Gastrocnemius medialis (tissue), 4 donors: ENCODE data around the gene ANKRD11. TPM values are rescaled to one million over a fixed set of nuclear protein-coding genes. Genes with fewer than 3 reads are reported as not detected.
A peak's percentile ranks its signal among the peaks of the same experiment; 100 is the strongest.

Source experiments
- ATAC-seq, 2 donors: fragments of 150-250 bp; one replicate each; pipeline ENCODE4 v1.9.1; 2016
- DNase-seq, 2 donors: peaks; one replicate each; pipeline ENCODE4 v3.0.0-alpha.2; 2019
- H3K27ac ChIP-seq, 4 donors: fragments of 200-600 bp; sonication (generic); 1 replicate in 1 of 4; 2 replicates in 3 of 4; pipeline ENCODE4 v1.5.1; 2016 to 2018; ENCODE audit warnings: mild to moderate bottlenecking in 2 of 4, moderate library complexity in 1 of 4
- H3K27me3 ChIP-seq, 3 donors: fragments of 200-600 bp; sonication (generic) in 2 of 3; 1 replicate in 1 of 3; 2 replicates in 2 of 3; pipeline versions ENCODE4 v1.5.1 to v1.6.0; 2016 to 2019; ENCODE audit warnings: mild to moderate bottlenecking in 1 of 3, moderate library complexity in 1 of 3
- H3K36me3 ChIP-seq, 2 donors: fragments of 200-600 bp; sonication (generic) in 1 of 2; one replicate each; pipeline ENCODE4 v1.5.1; 2017 to 2018
- H3K4me1 ChIP-seq, 2 donors: fragments of 200-600 bp; sonication (generic) in 1 of 2; one replicate each; pipeline ENCODE4 v1.5.1; 2016 to 2017; ENCODE audit warnings: mild to moderate bottlenecking in 2 of 2
- H3K4me3 ChIP-seq, 4 donors: fragments of 200-600 bp; sonication (generic) in 3 of 4; 1 replicate in 1 of 4; 2 replicates in 3 of 4; pipeline ENCODE4 v1.5.1; 2016 to 2019; ENCODE audit warnings: mild to moderate bottlenecking in 2 of 4
- H3K9me3 ChIP-seq, 3 donors: fragments of 200-600 bp; sonication (generic) in 2 of 3; 1 replicate in 1 of 3; 2 replicates in 2 of 3; pipeline ENCODE4 v1.5.1; 2016 to 2019
- CTCF ChIP-seq, 5 experiments: fragments of 450-650 bp in 3 of 5; fragments of 200-600 bp in 2 of 5; sonication (generic) in 2 of 5; IDR thresholded peaks in 4 of 5; conservative IDR thresholded peaks in 1 of 5; 1 replicate in 4 of 5; 2 replicates in 1 of 5; pipeline ENCODE4 v1.5.1; 2016 to 2019; ENCODE audit warnings: antibody characterized with exemption in 5 of 5, mild to moderate bottlenecking in 3 of 5, moderate library complexity in 3 of 5
- POLR2A ChIP-seq, 2 donors: fragments of 450-650 bp; IDR thresholded peaks; one replicate each; pipeline ENCODE4 v1.6.1; 2017; ENCODE audit warnings: antibody characterized with exemption in 2 of 2, mild to moderate bottlenecking in 2 of 2, moderate library complexity in 2 of 2
- in situ Hi-C, 4 donors: fragments of 200-750 bp; cut with MboI; loops; one replicate each; pipeline versions ENCODE4 v1.15.0 to v1.8.0; 2017; ENCODE audit warnings: low sequenced_read_pairs in 4 of 4
- intact Hi-C: fragments of 100-400 bp; cut with DNase I; formaldehyde crosslinking; loops from one replicate; pipeline ENCODE4 v1.15.1; 2023; ENCODE audit warnings: low total_unique reads
- total RNA-seq, 4 donors: library from RNA; depleted of rRNA; stranded (reverse); fragments of >200 nt; gene quantifications; one replicate each; pipeline versions ENCODE4 v1.1.0 to v1.2.3, GENCODE V29; 2016

The ANKRD11 gene
- total RNA-seq, 4 donors from 2014 or later = 26.0 to 77.0 (median 55.0) TPM

- in situ Hi-C loops = no loop called here
- Histone ChIP-seq H3K9me3 (no peaks in the 10 kb centered on the region), H3K27me3 (no peaks in the 10 kb centered on the region), H3K36me3 (peaks cover 0 to 3% of the 10 kb centered on the region in 2 donors), H3K27ac (no peak overlapping the region), H3K4me3 (no peak overlapping the region), H3K4me1 (peaks cover 20 to 33% of the 10 kb centered on the region in 2 donors)
- no peak for DNase-seq
- no peak for ATAC-seq
- TF ChIP-seq CTCF (IDR thresholded peaks at IDR 0.05 in 4 of 5, conservative IDR thresholded peaks at IDR 0.05 in 1 of 5) (no peak), POLR2A (IDR thresholded peaks at IDR 0.05) (no peak)
- intact Hi-C loops = no loop called here
These were observed 196.9 kb downstream of the ANKRD11 start for GRCh38 chr16:89293276-89294143.

GRCh38 chr16:89292443-89293078 is 197.8 kb downstream of the ANKRD11 start:
- H3K4me1 ChIP-seq = peaks cover 20 to 30% of the 10 kb centered on the region in 2 donors
- ATAC-seq (no peak), DNase-seq (no peak)
- in situ Hi-C loops (no loop called here), intact Hi-C loops (no loop called here)
- no peaks in the 10 kb centered on the region for H3K9me3 ChIP-seq
- H3K27ac ChIP-seq = peak overlapping the region in 2 of 4 donors; percentile 13 to 26
- TF ChIP-seq CTCF (IDR thresholded peaks at IDR 0.05 in 4 of 5, conservative IDR thresholded peaks at IDR 0.05 in 1 of 5) (no peak), POLR2A (IDR thresholded peaks at IDR 0.05) (no peak)
- peaks cover 0 to 12% of the 10 kb centered on the region in 2 donors for H3K36me3 ChIP-seq
- no peaks in the 10 kb centered on the region for H3K27me3 ChIP-seq
- no peak overlapping the region for H3K4me3 ChIP-seq

- H3K4me1 ChIP-seq = peaks cover 19 to 26% of the 10 kb centered on the region in 2 donors
- peak overlapping the region in 3 of 4 donors; percentile 18 to 27 (median 26) for H3K27ac ChIP-seq
- TF ChIP-seq CTCF (IDR thresholded peaks at IDR 0.05 in 4 of 5, conservative IDR thresholded peaks at IDR 0.05 in 1 of 5) (no peak), POLR2A (IDR thresholded peaks at IDR 0.05) (no peak)
- intact Hi-C loops = no loop called here
- no peaks in the 10 kb centered on the region for H3K27me3 ChIP-seq
- H3K36me3 ChIP-seq = peaks cover 0 to 16% of the 10 kb centered on the region in 2 donors
- DNase-seq (no peak), ATAC-seq (no peak)
- in situ Hi-C loops = no loop called here
- no peaks in the 10 kb centered on the region for H3K9me3 ChIP-seq
- H3K4me3 ChIP-seq = no peak overlapping the region
These were observed 198.6 kb downstream of the ANKRD11 start for GRCh38 chr16:89291776-89292175.

GRCh38 chr16:89291363-89291762 is 199.0 kb downstream of the ANKRD11 start:
- Histone ChIP-seq H3K27me3 (no peaks in the 10 kb centered on the region), H3K36me3 (peaks cover 0 to 20% of the 10 kb centered on the region in 2 donors), H3K27ac (peak overlapping the region in 3 of 4 donors; percentile 18 to 27 (median 26)), H3K4me3 (no peak overlapping the region), H3K9me3 (no peaks in the 10 kb centered on the region), H3K4me1 (peaks cover 15 to 21% of the 10 kb centered on the region in 2 donors)
- TF ChIP-seq CTCF (IDR thresholded peaks at IDR 0.05 in 4 of 5, conservative IDR thresholded peaks at IDR 0.05 in 1 of 5) (no peak), POLR2A (IDR thresholded peaks at IDR 0.05) (no peak)
- ATAC-seq (no peak), DNase-seq (no peak)
- in situ Hi-C loops (no loop called here), intact Hi-C loops (no loop called here)
